ENCODE measurements around the gene PPIB.

PPIB gene

GRCh38 chr15:64162869-64163658 lies at the start of gene PPIB:
TSS of gene PPIB (minus strand) at chr15:64163022. CDS start at chr15:64162986, 36 bp downstream.
- peak; percentile 97 for DNase-seq

- no peak for DNase-seq
These were observed 48.9 kb upstream of the PPIB start for GRCh38 chr15:64211696-64212095.

DNA sequence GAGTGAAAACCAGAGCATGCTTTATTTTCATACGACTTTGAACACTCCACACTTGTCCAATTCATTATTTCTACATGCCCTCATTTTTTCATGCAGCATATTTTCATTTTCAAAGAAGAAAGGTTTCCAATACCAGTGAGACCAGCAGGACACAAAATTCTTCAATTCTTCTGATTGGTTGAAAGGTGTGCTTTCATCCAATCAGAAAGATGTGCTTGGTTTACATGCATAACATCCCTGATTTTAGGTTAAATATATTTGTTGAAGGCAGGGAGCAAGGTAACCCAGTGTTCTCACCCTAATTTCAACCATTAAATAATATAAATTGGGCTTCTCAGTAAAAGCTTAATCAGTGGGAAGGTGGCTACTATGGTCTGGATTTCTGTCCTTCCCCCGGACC lies 47.5 kb upstream of the PPIB start:
- DNase-seq = no peak

DNA sequence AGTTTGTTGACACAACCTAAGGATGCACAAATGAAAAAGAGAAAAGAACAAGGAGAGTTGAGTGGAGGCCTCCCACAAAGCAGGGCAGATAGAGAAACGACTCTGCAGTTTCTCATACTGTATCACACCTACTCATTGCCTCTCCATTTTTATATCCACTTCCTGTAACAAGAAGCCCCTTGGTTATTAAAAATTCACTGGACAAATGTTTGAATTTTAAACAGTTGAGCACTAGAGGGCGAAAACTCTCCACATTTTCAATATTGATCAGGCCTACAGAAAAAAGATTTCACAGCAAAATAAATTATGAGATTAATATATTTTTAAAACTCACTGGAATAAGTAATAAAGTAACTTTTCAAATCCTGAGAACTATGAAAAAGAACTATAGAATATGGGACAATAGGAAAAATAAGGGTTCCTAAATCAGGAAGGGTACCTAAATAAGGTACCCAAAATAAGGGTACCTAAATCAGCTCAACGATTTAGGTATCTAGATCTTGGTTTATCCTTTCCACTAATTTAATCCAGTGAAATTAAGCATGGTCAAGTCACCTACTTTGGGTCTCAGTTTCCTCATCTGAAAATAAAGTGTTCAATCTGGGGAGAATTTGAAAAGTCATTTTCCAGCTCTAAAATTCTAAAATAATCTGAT lies 47.0 kb upstream of the PPIB start:
- no peak for DNase-seq

DNA sequence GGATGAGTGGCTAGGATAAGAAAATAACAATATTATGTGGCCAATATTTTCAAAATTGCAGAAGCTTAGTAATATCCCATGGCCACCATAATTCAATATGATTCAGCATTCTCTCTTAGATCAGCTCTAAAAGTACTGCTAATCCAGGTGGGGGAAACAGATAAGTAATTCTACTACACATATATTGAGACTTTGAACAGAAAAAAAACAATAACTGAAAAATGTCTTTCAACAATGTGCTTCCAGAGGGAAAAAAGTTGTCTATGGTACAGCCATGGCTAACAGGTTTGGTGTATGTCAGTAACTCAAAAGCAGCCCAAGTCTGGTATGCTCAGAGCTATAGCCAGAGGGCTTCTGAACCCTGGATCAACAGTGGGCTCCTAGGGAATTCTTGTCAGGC lies 42.4 kb upstream of the PPIB start:
- DNase-seq = no peak

DNA sequence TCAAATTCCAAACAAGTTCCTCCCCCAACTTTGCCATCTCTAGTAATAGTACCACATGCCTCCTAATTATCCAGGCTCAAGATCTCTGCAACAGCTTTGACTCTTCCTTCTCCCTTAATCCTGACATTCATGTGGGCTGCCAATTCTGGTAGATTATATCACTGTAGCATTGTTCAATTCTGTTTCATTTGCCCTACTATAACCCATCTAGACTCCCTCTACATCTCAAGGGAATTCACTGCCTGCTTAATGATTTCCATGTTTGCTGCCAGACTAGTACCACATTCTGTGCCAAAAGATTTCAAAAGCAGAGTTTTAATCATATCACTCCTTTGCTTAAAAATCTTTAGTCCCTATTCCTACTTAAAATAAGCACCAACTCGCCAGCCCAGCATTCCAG lies 34.6 kb upstream of the PPIB start:
- DNase-seq = no peak

DNA sequence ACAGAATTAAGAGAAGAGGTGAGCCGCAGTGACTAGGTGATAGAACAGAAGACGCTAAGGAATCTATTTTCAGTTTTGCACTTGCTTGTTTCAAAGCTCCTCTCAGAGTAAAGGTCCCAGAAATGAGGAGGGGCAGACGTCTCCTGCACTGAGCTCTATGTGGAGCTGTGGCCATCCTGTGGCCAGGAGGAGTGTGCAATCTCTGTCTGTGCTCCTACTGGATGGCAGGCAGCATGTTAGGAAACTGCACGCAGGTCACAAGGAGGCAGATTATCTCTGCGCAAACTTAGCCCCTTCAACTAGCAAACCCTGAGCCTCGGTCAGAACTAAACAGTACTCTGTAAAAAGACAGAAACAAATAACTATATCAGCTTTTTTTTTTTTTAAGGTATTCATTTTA lies 31.1 kb upstream of the PPIB start:
- no peak for DNase-seq

GRCh38 chr15:64191971-64192830 lies 29.4 kb upstream of the PPIB start:
- DNase-seq = no peak

DNA sequence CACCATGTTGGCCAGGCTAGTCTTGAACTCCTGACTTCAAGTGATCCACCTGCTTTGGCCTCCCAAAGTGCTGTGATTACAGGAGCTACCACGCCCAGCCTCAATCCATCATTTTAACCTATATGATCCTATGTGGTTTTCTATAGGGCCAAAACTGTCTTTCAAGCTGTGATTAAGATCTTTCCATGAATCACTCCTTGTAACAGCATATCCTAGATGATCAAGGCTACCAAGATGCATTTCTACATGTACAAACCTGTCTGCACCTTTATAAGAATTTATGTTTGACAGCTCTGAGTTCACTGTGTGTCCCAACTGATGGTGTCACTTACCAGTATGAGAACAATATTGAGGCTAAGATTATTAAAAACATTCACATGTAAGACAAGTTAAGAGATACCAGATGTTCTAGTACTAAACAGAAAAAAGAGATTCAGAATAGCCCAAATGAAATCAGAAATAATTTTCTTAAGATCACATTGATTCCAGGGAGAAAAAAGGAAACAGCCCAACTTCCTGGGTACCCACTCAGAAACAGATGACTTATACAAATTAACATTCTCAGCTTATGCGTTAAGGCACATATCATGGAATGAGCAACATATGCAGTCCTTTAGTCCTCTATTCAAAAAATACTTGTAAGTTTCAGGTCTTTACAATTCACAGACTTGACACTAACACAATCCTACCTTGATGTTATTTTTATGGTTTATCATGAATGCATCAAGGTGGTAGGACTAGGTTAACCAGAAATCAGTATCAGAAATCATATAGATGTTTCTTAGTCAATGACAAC lies 24.8 kb upstream of the PPIB start:
- DNase-seq = no peak

GRCh38 chr15:64185146-64185911 lies 22.5 kb upstream of the PPIB start:
- DNase-seq = no peak

DNA sequence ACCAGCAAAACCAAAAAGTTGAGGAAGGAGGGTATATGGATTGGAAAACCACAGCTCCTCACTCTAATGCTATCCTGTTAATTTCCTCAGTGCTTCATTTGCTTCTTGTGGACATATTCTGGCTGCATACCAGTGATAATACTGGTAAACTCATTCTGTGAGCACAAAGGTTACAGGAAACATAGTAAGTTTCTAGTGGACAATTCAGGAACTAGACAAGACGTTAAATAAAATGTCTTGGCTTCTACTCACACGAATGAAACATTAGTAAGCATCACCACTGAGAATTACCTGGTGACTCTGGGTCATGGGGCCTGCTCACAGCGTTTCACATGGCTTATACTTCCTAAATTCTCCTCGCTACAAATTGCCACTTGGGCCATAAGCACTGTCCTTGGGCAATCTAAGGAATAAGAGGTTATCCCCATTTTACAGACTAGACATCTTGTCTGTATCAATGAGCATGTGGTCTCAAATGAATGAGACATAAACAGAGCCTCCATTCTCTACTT lies 20.1 kb upstream of the PPIB start:
- no peak for DNase-seq

- DNase-seq = no peak
These were observed 17.5 kb upstream of the PPIB start for GRCh38 chr15:64180235-64180824.

GRCh38 chr15:64166102-64166890 lies 3.5 kb upstream of the PPIB start:
- no peak for DNase-seq

GRCh38 chr15:64164436-64164835 lies 1.6 kb upstream of the PPIB start:
- no peak for DNase-seq

- peak; percentile 30 for DNase-seq
These were observed 989 bp upstream of the PPIB start for GRCh38 chr15:64163659-64164362.

GRCh38 chr15:64162478-64162868 lies 349 bp downstream of the PPIB start:
- DNase-seq = no peak

DNA sequence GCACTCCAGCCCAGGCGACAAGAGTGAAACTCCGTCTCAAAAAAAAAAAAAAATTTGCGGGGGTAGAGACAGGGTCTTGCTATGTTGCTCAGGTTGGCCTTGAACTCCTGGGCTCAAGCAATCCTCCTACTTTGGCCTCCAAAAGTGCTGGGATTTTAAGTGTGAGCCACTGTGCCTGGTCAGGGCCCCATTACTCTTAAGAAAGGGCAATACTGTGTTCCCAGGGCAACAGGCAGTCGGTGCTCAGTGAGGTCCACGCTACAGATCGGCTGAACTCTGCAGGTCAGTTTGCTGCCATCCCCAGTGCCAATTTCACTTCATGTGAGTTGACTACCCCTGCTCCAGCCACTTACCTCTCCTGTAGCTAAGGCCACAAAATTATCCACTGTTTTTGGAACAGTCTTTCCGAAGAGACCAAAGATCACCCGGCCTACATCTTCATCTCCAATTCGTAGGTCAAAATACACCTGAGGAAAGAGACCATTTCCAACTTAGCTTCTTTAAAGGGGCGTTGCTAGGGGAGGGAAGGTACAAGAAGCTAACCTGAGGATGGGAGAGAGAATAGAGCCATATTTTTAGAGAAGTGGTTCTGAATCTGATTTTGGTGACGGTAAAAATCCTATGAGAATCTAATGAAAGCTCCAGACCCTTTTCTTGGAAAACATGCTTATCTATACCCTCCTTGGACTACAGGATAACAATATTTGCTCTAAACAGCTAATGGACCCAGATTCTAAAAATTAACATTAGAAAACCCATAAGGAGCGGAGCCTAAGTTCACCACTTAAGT lies 939 bp downstream of the PPIB start:
- DNase-seq = no peak

DNA sequence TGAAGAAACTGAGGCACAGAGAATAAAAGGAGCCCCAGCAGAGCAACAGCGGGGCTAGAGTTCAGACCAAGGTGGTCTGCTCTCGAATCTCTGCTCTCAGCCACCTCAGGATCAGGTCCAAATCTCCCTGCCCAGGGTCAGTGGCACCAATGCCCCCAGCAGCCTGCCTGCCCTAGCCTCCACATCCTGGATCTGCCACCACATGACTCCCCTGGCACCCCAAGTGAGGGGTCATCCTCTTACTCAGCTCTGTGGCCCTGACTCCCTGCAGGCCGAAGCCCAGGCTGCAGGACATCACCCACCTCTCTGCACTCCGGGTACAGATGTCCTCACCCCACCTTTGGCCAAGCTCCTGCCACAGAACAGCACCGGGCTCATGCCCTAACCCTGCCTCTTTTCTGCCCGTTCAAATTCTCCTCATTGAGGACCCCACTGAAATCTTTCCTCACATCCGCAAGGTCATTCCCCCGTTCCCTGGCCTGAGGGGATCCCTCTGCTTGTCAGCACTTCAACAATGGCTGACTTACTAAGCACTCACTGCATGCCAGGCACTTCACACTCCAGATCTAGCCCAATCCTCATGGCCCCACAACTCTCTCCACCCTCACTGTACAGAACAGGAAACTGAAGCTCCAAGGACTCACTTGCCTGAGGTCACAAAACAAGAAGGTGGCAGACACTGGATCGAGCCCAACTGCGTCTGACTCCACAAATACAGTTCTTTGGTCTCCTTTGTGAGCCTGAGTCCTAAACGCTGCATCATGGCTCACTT lies 4.3 kb downstream of the PPIB start:
- no peak for DNase-seq
